GM12878 (cell line): ENCODE measurements around the gene PDE11A. TPM values are rescaled to one million over a fixed set of nuclear protein-coding genes. Genes with fewer than 3 reads are reported as not detected.

Source experiments
- ATAC-seq: fragments of 200-7000 bp; cut with Tn5 transposase; 3 replicates; pipeline ENCODE4 v1.9.1; 2020; ENCODE audit warnings: mild to moderate bottlenecking, moderate library complexity
- BruUV-seq: library from RNA; stranded (reverse); fragments of 400-500 nt; replicated peaks from 2 replicates; lab custom pipeline; 2021; lab: Mats Ljungman, UMichigan
- CTCF ChIA-PET: fragments of 300-600 bp; sonication (Branson Sonifier 250); formaldehyde crosslinking; extraction: SDS; loops from one replicate; lab custom pipeline; 2021; ENCODE audit warnings: inconsistent platforms; lab: Yijun Ruan, JAX
- POLR2A ChIA-PET: fragments of 350-600 bp; formaldehyde crosslinking; extraction: SDS; loops from one replicate; lab custom pipeline; 2021; ENCODE audit warnings: inconsistent platforms; lab: Charles Lee
- RAD21 ChIA-PET: fragments of 300-600 bp; sonication (Branson Sonifier 250); formaldehyde crosslinking; loops from one replicate; lab custom pipeline; 2023; ENCODE audit warnings: antibody characterized with exemption; ENCODE audit not compliant: unreplicated experiment; lab: Charles Lee
- SMC1A ChIA-PET: fragments of 300-600 bp; sonication (Branson Sonifier 250); formaldehyde crosslinking; loops from one replicate; lab custom pipeline; 2023; ENCODE audit not compliant: unreplicated experiment, uncharacterized antibody; lab: Charles Lee
- DNase-seq: peaks from one replicate; pipeline ENCODE4 v3.0.0-alpha.2; 2011; ENCODE audit warnings: low read depth, low spot score
- FAIRE-seq: peaks from 3 replicates; lab custom pipeline; 2011; peaks lifted over from hg19 to GRCh38; lab: Jason Lieb, UNC
- H2AFZ ChIP-seq: 2 replicates; pipeline ENCODE4 v1.6.0; 2011; ENCODE audit warnings: low read depth, low read length, control low read depth; ENCODE audit not compliant: control insufficient read depth
- H3K27ac ChIP-seq: 2 replicates; pipeline ENCODE4 v1.5.1; 2011; ENCODE audit warnings: control low read depth; ENCODE audit not compliant: control insufficient read depth, insufficient read depth
- H3K27me3 ChIP-seq, 2 experiments: replicated peaks in 1 of 2; 2 replicates each; pipeline versions ENCODE4 v1.6.0 to v1.6.1; 2011; ENCODE audit warnings: low read length in 1 of 2; ENCODE audit not compliant: control insufficient read depth in 2 of 2, insufficient read depth in 2 of 2
- H3K36me3 ChIP-seq, 2 experiments: 2 replicates each; pipeline ENCODE4 v1.5.1; 2011; ENCODE audit warnings: low read length in 1 of 2; ENCODE audit not compliant: control insufficient read depth in 2 of 2, insufficient read depth in 2 of 2
- H3K4me1 ChIP-seq: 2 replicates; pipeline ENCODE4 v1.6.1; 2011; ENCODE audit warnings: mild to moderate bottlenecking, low read length, moderate library complexity, mixed read lengths; ENCODE audit not compliant: control insufficient read depth, insufficient read depth
- H3K4me2 ChIP-seq: 2 replicates; pipeline ENCODE4 v1.6.0; 2011; ENCODE audit warnings: control low read depth; ENCODE audit not compliant: control insufficient read depth, insufficient read depth
- H3K4me3 ChIP-seq: fragments of 200-600 bp; sonication (generic); 2 replicates; pipeline ENCODE4 v1.5.1; 2016
- H3K79me2 ChIP-seq: 2 replicates; pipeline ENCODE4 v1.6.0; 2011; ENCODE audit warnings: low read length; ENCODE audit not compliant: control insufficient read depth, insufficient read depth
- H3K9ac ChIP-seq: 2 replicates; pipeline ENCODE4 v1.8.0; 2011; ENCODE audit warnings: low read length, control low read depth, mixed read lengths; ENCODE audit not compliant: control insufficient read depth, insufficient read depth
- H3K9me3 ChIP-seq: replicated peaks from 3 replicates; pipeline ENCODE4 v1.5.1; 2011; ENCODE audit warnings: mild to moderate bottlenecking, low read length; ENCODE audit not compliant: control insufficient read depth, insufficient read depth
- H4K20me1 ChIP-seq: 2 replicates; pipeline ENCODE4 v1.6.0; 2011; ENCODE audit not compliant: control insufficient read depth, insufficient read depth
- BHLHE40 ChIP-seq, 2 experiments: fragments of 450-650 bp in 1 of 2; IDR thresholded peaks; 2 replicates each; pipeline ENCODE4 v1.6.1; 2011 to 2017; ENCODE audit warnings: low read depth in 2 of 2, borderline replicate concordance in 1 of 2, improper control_type of control experiment in 1 of 2, low read length in 1 of 2, mild to moderate bottlenecking in 1 of 2
- CTCF ChIP-seq, 3 experiments: IDR thresholded peaks in 2 of 3; conservative IDR thresholded peaks in 1 of 3; 2 replicates each; pipeline ENCODE4 v1.5.1; 2011; ENCODE audit warnings: low read depth in 3 of 3, low read length in 3 of 3, mild to moderate bottlenecking in 3 of 3, control low read depth in 2 of 3, moderate library complexity in 2 of 3, inconsistent platforms in 1 of 3, mixed read lengths in 1 of 3; ENCODE audit not compliant: control insufficient read depth in 2 of 3, insufficient read depth in 1 of 3; ENCODE audit errors: extremely low read depth in 1 of 3
- E2F8 ChIP-seq: fragments of 450-650 bp; IDR thresholded peaks from 2 replicates; pipeline ENCODE4 v1.6.1; 2018; ENCODE audit warnings: mild to moderate bottlenecking, low read depth, moderate library complexity; ENCODE audit not compliant: partially characterized antibody
- HDAC6 ChIP-seq: fragments of 200-600 bp; sonication (generic); IDR thresholded peaks from one replicate; pipeline ENCODE4 v1.8.0; 2017; ENCODE audit warnings: antibody characterized with exemption; ENCODE audit not compliant: unreplicated experiment
- HDGF ChIP-seq: fragments of 450-650 bp; IDR thresholded peaks from 2 replicates; pipeline ENCODE4 v1.6.1; 2016; ENCODE audit warnings: antibody characterized with exemption
- JUND ChIP-seq: IDR thresholded peaks from 2 replicates; pipeline ENCODE4 v1.6.1; 2012; ENCODE audit warnings: low read depth, mild to moderate bottlenecking, low read length, improper control_type of control experiment, moderate library complexity
- NFYB ChIP-seq: IDR thresholded peaks from 2 replicates; pipeline ENCODE4 v1.6.1; 2011; ENCODE audit warnings: low read depth, mild to moderate bottlenecking, low read length, improper control_type of control experiment, moderate library complexity; ENCODE audit not compliant: insufficient read depth
- RAD21 ChIP-seq: IDR thresholded peaks from 2 replicates; pipeline ENCODE4 v1.6.1; 2011; ENCODE audit warnings: mild to moderate bottlenecking, low read depth, low read length, moderate library complexity; ENCODE audit not compliant: insufficient read depth
- RAD51 ChIP-seq: fragments of 450-650 bp; IDR thresholded peaks from 2 replicates; pipeline ENCODE4 v1.6.1; 2016; ENCODE audit warnings: moderate library complexity, mild to moderate bottlenecking, inconsistent platforms
- RCOR1 ChIP-seq: conservative IDR thresholded peaks from 2 replicates; pipeline ENCODE4 v1.6.1; 2012; ENCODE audit warnings: low read depth, low read length, improper control_type of control experiment
- RELA ChIP-seq: fragments of 450-650 bp; IDR thresholded peaks from 2 replicates; pipeline ENCODE4 v1.8.0; 2014; ENCODE audit warnings: borderline replicate concordance; ENCODE audit not compliant: partially characterized antibody
- SKIL ChIP-seq: fragments of 450-650 bp; IDR thresholded peaks from 2 replicates; pipeline ENCODE4 v1.6.1; 2017; ENCODE audit warnings: mild to moderate bottlenecking, low read depth, inconsistent platforms; ENCODE audit not compliant: poor library complexity, severe bottlenecking
- SPI1 ChIP-seq: IDR thresholded peaks from 2 replicates; pipeline ENCODE4 v1.6.1; 2011; ENCODE audit warnings: low read depth, mild to moderate bottlenecking, low read length, moderate library complexity, borderline replicate concordance; ENCODE audit not compliant: insufficient read depth
- TCF12 ChIP-seq: IDR thresholded peaks from 2 replicates; pipeline ENCODE4 v1.6.1; 2011; ENCODE audit warnings: low read depth, mild to moderate bottlenecking, low read length
- ZBED1 ChIP-seq: IDR thresholded peaks from 2 replicates; pipeline ENCODE4 v1.6.1; 2016; ENCODE audit warnings: borderline replicate concordance
- ZNF274 ChIP-seq: IDR thresholded peaks from one replicate; pipeline ENCODE4 v1.8.0; 2011; ENCODE audit not compliant: insufficient read length, insufficient read depth
- ZZZ3 ChIP-seq: IDR thresholded peaks from 2 replicates; pipeline ENCODE4 v1.6.1; 2011; ENCODE audit warnings: low read depth; ENCODE audit not compliant: control insufficient read depth, insufficient read length
- WGBS: methylation state at CpG from one replicate; pipeline ENCODE4 v1.1.6; 2016; ENCODE audit warnings: low lambda C conversion rate; ENCODE audit not compliant: insufficient replicate concordance, insufficient coverage; ENCODE audit errors: missing lambda C conversion rate; 5-methylcytosine and 5-hydroxymethylcytosine counted together
- in situ Hi-C: fragments of 300-500 bp; cut with MboI; formaldehyde crosslinking; loops from 9 replicates; pipeline ENCODE4 v1.14.3; 2018; ENCODE audit warnings: mixed read lengths
- intact Hi-C: fragments of 100-400 bp; cut with micrococcal nuclease; formaldehyde crosslinking; loops from one replicate; pipeline ENCODE4 v1.14.2; 2022; ENCODE audit not compliant: unreplicated experiment
- polyA plus RNA-seq, 11 experiments: library from polyadenylated mRNA; depleted of rRNA in 4 of 11; unstranded in 6 of 11; stranded (reverse) in 5 of 11; fragments of >200 nt; fragmentation: Nextera tagmentation in 4 of 11; fragmentation: Illumina TruSeq in 1 of 11; extraction: Ambion mirVana in 4 of 11; extraction: Trizol in 1 of 11; gene quantifications; 1 replicate in 1 of 11; 2 replicates in 10 of 11; pipeline versions ENCODE4 v1.2.1 to v1.2.3, GENCODE V29; 2011 to 2016; ENCODE audit warnings: inconsistent platforms in 2 of 11, missing spikeins in 2 of 11, low read depth in 1 of 11
- total RNA-seq, 4 experiments: library from RNA; depleted of rRNA in 3 of 4; stranded (reverse); fragments of >200 nt in 3 of 4; fragmentation: Illumina TruSeq in 1 of 4; extraction: Trizol in 1 of 4; gene quantifications; 2 replicates each; pipeline versions ENCODE4 v1.2.1 to v1.2.3, GENCODE V29; 2013 to 2021

Gene PDE11A
- total and polyA plus RNA-seq, 10 of the 15 experiments (the other 5 are each of a cell fraction or from before 2014, with no cell fraction given), result 0.01 to 0.17 (median 0.06) TPM; not detected in 5

- no peak overlapping the region for H3K9ac ChIP-seq
- H3K79me2 ChIP-seq, result no peaks in the 10 kb centered on the region
- WGBS, result 12% methylated on average over 12 of the region's 12 CpGs
- H3K4me3 ChIP-seq, result no peak overlapping the region
- peak overlapping the region; percentile 33 for H2AFZ ChIP-seq
- ATAC-seq (peak; percentile 99), DNase-seq (peak; percentile 21), FAIRE-seq (peak; percentile 68)
- in situ Hi-C loops (no loop called here), intact Hi-C loops (no loop called here)
- no peaks in the 10 kb centered on the region for H3K27me3 ChIP-seq
- POLR2A ChIA-PET, result no interaction called here
- RAD21 ChIA-PET, result no interaction called here
- SMC1A ChIA-PET, result no interaction called here
- H3K27ac ChIP-seq, result no peak overlapping the region
- no peak overlapping the region for H3K4me2 ChIP-seq
- no peaks in the 10 kb centered on the region for H3K4me1 ChIP-seq
- H3K36me3 ChIP-seq, result no peaks in the 10 kb centered on the region
- BruUV-seq, result no TSS peak
- no peaks in the 10 kb centered on the region for H3K9me3 ChIP-seq
- CTCF ChIA-PET, result interaction anchor here (1.0 to 3.5 kb wide), 4 partner anchors 7 to 25 kb away, joined by 3 to 19 read pairs (median 4); no protein-coding TSS in a partner anchor
- no peaks in the 10 kb centered on the region for H4K20me1 ChIP-seq
- TF ChIP-seq TCF12 (no peak), ZNF274 (no peak), CTCF (IDR thresholded peaks at IDR 0.05 in 2 of 3, conservative IDR thresholded peaks at IDR 0.05 in 1 of 3; ENCODE audit: control insufficient read depth in 2 of 3, extremely low read depth in 1 of 3, insufficient read depth in 1 of 3, low read depth in 3 of 3, low read length in 3 of 3) (peak; percentile 64 to 94 (median 92)), JUND (no peak), SKIL (no peak), ZBED1 (no peak), RAD51 (no peak), RCOR1 (no peak), RAD21 (peak; percentile 34; the same call in 1 of the 2 replicates), RELA (no peak), ZZZ3 (no peak), BHLHE40 (IDR thresholded peaks at IDR 0.05; ENCODE audit: borderline replicate concordance in 1 of 2, low read depth in 2 of 2, low read length in 1 of 2) (0 out of 4 replicates have a peak, but pooled peaks of 1 of the 2 experiments have one; percentile 7), HDAC6 (no peak), HDGF (no peak), SPI1 (no peak), NFYB (no peak), E2F8 (no peak)
Observed at GRCh38 chr2:177906041-177906718, 166.4 kb downstream of the PDE11A start.
